ENCODE results near the gene CATSPERD.

CATSPERD gene

GRCh38 chr19:5814123-5814851, 93.8 kb downstream of the CATSPERD start:
- no peak overlapping the region for H3K4me3 ChIP-seq (ENCODE audit: low read depth, low read length)
- no peak for TF ChIP-seq MAX (IDR thresholded peaks at IDR 0.05; ENCODE audit: low read depth, low read length)
- no peak for TF ChIP-seq POLR2A (IDR thresholded peaks at IDR 0.05; ENCODE audit: extremely low read depth, insufficient read length)
- TF ChIP-seq MYC (IDR thresholded peaks at IDR 0.05; ENCODE audit: low read depth, low read length), result no peak
- no peak for TF ChIP-seq CTCF (IDR thresholded peaks at IDR 0.05; ENCODE audit: low read depth, low read length)
- DNase-seq (ENCODE audit: low read depth), result no peak

- no peak for TF ChIP-seq MYC (IDR thresholded peaks at IDR 0.05; ENCODE audit: low read depth, low read length)
- TF ChIP-seq POLR2A (IDR thresholded peaks at IDR 0.05; ENCODE audit: extremely low read depth, insufficient read length), result no peak
- no peak for TF ChIP-seq MAX (IDR thresholded peaks at IDR 0.05; ENCODE audit: low read depth, low read length)
- no peak for TF ChIP-seq CTCF (IDR thresholded peaks at IDR 0.05; ENCODE audit: low read depth, low read length)
- no peak overlapping the region for H3K4me3 ChIP-seq (ENCODE audit: low read depth, low read length)
- DNase-seq (ENCODE audit: low read depth), result no peak
These were observed 94.4 kb downstream of the CATSPERD start for GRCh38 chr19:5814852-5815246.

GRCh38 chr19:5817218-5817617, 96.8 kb downstream of the CATSPERD start:
- DNase-seq (ENCODE audit: low read depth), result no peak
- TF ChIP-seq CTCF (IDR thresholded peaks at IDR 0.05; ENCODE audit: low read depth, low read length) (no peak), MYC (IDR thresholded peaks at IDR 0.05; ENCODE audit: low read depth, low read length) (no peak), POLR2A (IDR thresholded peaks at IDR 0.05; ENCODE audit: extremely low read depth, insufficient read length) (no peak), MAX (IDR thresholded peaks at IDR 0.05; ENCODE audit: low read depth, low read length) (no peak)
- H3K4me3 ChIP-seq (ENCODE audit: low read depth, low read length), result no peak overlapping the region

GRCh38 chr19:5818594-5818993, 98.2 kb downstream of the CATSPERD start:
- H3K4me3 ChIP-seq (ENCODE audit: low read depth, low read length), result no peak overlapping the region
- TF ChIP-seq CTCF (IDR thresholded peaks at IDR 0.05; ENCODE audit: low read depth, low read length), result no peak
- no peak for TF ChIP-seq MAX (IDR thresholded peaks at IDR 0.05; ENCODE audit: low read depth, low read length)
- no peak for TF ChIP-seq POLR2A (IDR thresholded peaks at IDR 0.05; ENCODE audit: extremely low read depth, insufficient read length)
- no peak for TF ChIP-seq MYC (IDR thresholded peaks at IDR 0.05; ENCODE audit: low read depth, low read length)
- DNase-seq (ENCODE audit: low read depth), result no peak

- no peak for DNase-seq (ENCODE audit: low read depth)
- H3K4me3 ChIP-seq (ENCODE audit: low read depth, low read length), result no peak overlapping the region
- TF ChIP-seq MYC (IDR thresholded peaks at IDR 0.05; ENCODE audit: low read depth, low read length) (no peak), POLR2A (IDR thresholded peaks at IDR 0.05; ENCODE audit: extremely low read depth, insufficient read length) (no peak), MAX (IDR thresholded peaks at IDR 0.05; ENCODE audit: low read depth, low read length) (no peak), CTCF (IDR thresholded peaks at IDR 0.05; ENCODE audit: low read depth, low read length) (no peak)
These were observed 100.3 kb downstream of the CATSPERD start for GRCh38 chr19:5820785-5821184.
